Stimulated activated CD4-positive, alpha-beta T cell treated with anti-CD3 and anti-CD28 coated beads, TNF-alpha, amount 100 ng/mL, for 1 hour (primary cell): ENCODE results near the gene PTCHD1.

Experiments used
- DNase-seq, 3 donors: peaks; one replicate each; pipeline ENCODE4 v3.0.0-alpha.2; 2020; ENCODE audit warnings: low read depth in 3 of 3, low spot score in 1 of 3

The PTCHD1 gene

DNA sequence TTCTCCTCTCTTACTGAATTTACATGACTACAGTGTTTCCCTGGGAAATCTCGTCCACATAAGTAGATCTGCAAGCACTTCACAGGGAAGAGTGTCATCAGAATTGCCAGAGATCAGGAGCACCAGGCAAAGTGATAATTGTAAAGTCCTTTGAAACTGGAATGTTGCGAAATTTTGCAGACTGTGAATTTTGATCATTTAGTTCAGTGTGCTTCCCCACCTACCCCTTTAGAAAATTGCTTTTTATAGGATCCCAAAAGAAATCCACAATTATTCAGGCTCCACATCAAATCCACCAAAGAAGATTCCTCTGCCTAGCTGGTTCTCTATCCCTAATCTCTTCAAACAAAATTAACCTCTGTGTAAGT lies 10.2 kb downstream of the PTCHD1 start:
- no peak for DNase-seq

DNA sequence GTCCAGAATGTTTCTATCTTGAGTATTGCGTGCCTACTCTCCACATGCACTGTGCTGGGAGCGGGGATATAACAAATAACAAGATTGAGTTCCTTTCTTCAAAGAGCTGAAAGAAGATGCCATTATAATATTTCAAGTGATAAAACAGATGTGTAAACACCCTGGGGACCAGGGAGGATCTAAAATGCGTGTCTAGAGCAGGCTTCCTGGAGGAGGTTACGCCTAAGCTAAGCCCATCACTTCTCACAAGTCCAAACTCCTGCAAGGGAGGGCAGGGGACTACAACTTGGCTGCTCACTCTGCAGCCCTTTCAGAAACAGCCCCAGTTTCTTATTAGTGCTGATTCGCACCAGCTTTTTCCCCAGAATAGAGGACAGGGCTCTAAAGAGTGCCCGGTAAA lies 21.5 kb downstream of the PTCHD1 start:
- no peak for DNase-seq

DNA sequence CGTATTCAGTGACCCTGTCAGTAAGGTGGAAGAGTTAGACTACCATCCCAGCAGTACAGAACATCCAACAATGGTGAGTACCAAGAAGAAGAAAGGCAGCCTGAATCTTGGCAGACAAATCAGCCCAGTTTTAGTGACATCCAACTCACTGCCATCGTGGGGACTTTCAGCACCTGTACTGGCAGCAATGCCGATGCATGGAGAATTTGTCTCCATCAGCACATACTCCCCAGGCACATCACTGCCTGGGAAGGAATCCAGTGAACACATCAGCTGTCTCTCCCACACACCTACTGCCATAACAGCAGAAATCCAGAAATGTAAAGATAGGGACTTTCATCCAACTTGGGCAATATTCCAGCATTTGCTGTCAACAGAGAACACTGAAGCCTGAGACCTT lies 29.8 kb downstream of the PTCHD1 start:
- no peak for DNase-seq

DNA sequence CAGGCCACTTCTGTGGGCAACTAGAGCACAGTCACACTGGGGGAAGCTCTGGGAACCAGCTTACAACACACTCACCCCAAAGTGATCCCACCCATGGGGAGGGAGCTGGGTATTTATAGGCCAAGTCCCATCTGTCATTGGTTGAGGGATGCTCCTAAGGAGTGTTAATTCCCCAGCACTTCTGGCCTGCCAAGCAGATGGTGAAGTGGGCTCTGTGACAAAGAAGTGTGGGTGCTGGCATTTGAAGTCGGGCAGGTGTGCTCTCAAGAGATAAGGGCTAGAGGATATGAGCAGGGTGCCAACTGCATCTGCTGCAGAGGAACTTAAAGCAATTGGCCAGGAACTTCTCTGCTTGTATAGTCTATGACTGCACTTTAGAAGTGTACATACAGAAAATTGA lies 30.9 kb downstream of the PTCHD1 start:
- DNase-seq: no peak

DNA sequence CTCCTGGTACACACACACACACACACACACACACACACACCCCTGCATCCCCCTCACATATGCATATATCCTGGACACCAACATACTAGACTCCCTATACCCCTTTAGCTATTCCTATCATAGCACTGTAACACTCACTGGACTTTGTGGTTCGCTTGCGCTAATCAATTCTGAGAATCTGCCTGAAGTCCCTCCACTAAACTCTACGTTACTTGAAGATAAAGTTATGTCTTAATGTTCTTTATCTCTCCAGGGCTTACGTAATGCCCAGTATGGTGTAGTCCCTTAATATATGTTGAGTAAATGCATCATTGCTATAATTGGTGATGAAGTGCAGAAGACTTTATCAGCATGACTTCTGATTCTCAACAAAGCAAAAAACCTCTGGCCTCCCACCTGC lies 32.3 kb downstream of the PTCHD1 start:
- DNase-seq: no peak

DNA sequence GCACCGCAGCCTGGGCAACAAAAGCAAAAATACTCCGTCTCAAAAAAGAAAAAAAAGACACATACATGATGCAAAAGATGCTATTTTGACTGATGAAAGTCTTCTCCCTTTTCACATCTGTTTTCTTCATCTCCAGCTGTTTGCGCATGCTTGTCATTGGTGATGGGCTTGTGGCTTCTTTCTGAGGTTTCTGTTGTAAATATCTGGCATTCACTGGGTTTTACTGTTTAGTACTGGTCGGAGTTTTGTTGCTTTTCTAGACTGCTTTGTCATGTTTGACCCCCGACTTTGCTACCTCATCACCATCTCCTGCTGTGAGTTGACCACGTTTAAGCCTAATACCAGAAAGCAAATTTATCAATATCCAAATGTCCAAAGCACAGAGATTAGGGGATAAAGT lies 34.4 kb downstream of the PTCHD1 start:
- DNase-seq: no peak

DNA sequence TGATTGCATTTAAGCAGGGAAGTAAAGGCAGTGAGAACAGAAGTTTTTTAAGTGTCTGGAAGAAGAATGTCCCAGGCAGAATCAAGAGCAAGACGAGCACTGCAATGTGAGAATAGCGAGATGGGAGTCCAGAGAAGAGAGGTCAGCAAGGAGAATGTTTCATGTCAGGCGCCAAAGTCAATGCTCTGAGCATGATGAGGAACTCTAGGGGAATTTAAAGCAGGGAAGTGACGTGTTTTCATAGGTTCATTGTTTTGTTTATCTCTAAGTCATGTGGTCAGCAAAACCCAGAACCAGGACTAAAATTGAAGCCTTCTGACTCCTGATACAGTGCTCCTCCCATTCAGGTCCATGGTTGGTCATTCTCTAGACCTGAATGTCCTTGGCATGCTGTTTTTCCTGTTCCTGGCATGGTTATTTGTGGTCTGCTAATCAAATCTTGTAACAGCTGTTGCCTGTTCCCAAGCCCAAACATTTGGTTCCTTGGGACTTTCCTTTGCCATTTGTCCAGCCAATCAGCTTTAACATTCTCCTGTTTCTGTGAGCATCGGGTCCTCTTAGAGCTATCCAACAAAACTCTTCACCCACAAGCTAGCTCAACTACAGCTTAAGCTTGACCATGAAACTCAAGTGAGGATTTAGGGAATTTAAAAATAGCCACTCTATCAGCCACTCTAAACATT lies 37.7 kb downstream of the PTCHD1 start:
- DNase-seq: no peak

DNA sequence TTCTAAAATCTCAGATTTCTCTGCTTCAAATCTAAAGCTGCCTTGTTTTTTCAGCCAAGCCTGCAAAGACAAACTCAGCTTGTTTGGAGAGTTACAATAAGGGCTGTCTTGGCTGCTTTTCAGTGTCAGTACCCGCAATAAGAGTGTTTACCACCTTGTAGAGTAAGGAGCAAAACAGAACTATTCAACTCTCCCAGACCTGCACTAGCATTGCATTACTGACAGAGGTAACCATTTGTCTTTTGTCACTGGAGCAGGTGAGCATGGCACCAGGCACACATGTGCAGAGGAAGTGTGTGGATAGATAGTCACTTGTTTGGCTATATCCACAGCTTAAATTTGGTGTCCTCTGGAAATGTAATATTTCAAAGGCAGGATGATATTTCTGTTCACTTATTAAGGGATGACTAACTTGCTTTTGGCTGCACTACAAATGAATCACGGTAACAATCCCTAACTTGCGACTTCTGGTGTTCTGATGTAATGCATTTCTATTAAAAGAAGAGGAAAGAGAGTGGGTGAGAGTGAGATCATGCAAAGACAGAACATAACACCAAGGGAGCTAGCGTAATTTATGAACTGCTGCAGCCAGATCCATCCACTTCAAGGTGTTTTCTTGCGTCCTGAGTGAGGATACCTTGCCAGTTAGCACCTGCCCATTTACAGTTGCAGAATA lies 38.6 kb downstream of the PTCHD1 start:
- DNase-seq: no peak

DNA sequence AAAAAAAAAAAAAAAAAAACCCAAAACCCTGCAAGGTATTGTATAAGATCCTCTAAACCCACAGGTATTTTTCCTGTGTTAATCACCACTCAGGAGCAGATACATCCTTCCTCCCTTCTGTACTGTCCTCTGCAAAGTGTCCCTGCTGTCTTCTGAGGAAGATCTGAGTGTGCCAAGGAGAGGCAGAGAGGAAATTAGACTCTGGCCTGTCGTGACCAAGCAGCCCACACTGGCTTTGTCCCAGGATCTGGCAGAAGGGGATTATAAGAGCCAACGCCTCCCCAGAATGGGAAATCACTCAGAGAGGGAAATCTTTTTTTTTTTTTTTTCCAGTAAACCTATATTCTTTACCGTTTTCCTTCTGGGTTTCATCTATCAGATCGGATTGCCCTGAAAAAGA lies 39.6 kb downstream of the PTCHD1 start:
- no peak for DNase-seq

DNA sequence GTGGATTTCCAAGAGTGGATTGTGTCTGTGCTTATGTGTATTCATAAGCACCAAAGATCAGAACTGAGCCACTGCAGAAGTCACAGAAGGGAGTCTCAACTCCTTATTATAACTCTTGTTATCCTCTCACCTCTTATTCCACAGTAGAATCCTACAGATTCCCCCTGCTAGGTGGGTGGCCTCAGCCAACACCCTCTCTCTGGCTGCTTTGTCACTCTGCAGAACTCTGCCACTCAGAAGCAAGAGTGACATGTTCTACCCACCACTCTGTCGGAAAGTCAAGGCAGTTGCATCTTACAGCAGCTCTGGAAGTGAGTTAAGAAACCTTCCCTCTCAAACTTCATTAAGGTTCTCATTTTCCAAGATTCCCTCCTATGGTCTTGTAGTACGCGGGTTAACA lies 41.9 kb downstream of the PTCHD1 start:
- no peak for DNase-seq

DNA sequence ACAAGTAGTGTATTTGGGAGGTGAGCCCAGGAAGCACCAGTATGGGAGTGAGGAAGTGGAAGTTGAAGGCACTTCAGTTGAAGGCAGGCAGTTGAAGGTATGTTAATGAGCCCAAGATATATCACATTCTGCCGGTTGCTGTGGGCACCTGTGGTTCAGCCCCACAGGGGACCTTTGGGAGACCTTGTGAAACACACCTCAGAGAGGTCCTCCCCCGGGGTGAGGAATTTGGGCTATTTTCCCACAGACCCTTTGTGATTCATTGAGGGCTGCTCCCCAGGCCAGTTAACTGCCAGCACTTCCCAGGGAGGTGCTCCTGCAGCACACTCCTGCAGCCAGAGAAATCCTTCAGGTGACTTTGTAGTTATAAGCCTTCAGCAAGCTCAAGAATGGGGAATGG lies 45.9 kb downstream of the PTCHD1 start:
- DNase-seq: no peak

DNA sequence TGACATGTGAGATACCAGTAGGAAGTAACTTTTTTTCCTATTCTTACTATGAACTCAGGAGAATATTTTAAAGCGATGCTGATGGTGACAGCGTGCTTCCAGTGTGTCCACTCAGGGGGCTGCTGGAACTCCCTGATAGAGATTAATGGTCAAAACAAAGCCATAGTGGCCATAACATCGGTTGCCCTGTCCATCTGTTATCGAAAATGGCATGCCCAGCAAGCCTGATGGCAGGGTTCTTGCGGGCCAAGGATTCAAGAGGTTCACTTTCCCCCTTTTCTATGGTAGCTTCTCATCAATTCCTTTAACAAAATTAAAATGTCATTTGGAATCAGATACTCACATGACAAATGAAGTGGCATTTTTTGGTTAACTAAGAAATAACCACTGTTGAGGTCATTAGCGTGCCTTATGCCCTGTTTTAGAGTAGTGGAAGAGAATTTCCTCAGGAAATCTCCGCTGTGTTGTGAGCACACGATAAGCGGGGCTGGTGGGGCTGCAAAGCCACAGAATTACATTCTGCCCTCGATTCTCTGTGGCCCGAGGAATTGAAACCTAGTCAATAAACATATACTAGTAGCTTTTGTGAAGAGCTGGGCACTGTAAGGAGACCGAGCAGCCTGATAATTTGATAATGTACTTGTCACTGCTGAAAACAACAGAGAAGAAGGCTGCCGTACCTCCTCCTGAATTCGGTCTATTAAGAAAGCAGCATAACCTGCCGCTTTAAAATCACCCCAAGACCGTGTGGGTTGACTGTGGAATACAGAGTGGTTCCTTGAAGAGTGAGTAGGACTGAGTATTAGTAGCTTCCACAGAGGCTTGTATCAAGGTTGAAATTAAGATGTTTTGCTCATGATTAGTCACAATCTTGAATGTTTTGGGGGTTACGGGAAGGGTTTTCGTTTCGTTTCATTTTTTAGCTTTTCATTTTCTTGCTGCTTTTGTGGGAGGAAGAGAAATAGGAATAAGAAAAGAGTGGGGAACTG lies 46.7 kb downstream of the PTCHD1 start:
- DNase-seq: no peak

DNA sequence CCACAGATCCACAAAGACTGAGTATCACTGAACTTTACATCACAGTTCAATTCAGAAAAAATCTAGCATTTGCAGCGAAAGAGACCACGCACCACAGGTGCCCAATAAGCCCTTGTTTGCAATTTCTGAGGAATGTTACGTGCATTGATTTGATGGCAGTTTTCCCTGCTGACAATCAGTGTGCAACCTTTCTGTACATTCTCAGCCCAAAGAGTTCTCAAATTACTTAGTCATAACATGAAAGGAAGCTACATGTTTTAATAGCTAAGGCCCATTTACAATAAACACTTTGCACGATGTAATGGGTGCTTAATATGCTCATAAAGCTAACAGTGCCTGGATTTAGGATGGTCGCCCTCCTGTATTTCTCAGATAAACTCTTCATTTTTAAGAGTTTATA lies 47.9 kb downstream of the PTCHD1 start:
- no peak for DNase-seq

DNA sequence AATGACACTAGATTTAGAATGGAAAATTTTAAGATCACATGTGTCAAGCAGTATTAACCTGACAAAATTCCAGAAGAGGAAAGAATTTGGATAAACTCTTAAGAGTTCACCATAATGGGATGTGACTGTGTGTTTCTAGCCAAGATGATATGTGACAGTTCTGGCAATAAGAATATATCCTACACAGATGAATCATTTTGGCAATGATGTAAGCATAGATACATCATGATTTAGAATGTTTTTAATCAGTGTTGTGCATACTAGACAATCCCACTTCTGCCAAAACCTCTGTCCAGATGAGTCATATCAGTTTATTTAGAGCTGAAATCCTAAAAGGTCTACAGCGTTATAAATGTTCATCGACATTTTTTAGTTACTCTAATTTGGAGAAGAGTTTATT lies 48.8 kb downstream of the PTCHD1 start:
- DNase-seq: no peak

DNA sequence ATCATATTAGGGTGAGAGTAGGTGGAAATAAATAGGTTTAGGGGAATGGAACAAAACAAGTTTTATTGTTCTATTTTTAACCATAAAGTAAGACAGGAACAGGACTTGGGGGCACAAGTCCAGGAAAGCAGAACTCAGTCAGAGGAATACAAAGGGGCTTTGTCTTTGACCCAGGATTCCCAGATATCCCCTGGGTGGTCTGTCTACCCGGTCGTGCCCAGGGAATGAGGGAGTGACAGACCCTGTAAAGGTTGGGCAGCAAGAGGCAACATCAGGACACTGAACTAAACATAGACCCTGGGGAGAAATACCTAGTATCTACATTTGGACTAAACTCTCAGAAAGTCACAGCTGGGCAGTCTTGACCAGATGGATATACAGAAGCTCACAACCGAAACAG lies 50.6 kb downstream of the PTCHD1 start:
- no peak for DNase-seq

DNA sequence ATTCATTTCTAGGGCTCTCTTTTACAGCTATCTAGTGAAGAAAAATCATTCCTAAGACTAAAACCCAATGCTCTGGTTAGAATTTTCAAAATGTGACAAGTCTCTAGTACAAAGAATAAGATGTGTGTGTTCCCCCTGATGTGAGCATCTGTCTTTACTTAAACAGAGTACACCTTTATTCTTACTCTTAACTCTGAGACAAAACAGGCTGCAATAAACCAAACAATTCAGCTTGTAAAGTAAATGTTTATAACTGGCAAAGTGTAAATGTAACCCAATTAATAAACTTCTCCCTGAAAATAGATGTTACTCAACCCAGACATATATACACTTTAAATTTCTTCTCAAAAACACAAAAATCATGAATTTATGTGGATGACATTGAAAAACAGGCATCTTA lies 51.6 kb downstream of the PTCHD1 start:
- DNase-seq: no peak

DNA sequence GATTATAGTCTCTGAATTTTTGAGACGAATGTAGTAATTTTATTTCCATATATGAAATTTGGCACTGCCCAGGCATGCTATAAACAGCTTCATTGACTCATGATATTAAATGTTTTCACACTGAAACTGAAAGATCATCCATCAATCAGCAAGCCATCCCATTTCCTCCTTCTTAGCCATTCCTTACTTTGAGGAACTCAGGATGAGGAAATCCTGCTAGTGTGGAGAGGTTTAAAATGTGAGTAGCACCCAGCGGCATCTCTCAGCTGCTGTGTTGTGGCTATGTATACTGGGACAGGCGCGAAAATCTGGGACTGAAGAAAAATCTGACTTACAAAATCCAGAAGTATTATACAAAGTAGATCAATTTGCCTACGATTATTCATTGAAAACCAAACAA lies 52.1 kb downstream of the PTCHD1 start:
- no peak for DNase-seq

DNA sequence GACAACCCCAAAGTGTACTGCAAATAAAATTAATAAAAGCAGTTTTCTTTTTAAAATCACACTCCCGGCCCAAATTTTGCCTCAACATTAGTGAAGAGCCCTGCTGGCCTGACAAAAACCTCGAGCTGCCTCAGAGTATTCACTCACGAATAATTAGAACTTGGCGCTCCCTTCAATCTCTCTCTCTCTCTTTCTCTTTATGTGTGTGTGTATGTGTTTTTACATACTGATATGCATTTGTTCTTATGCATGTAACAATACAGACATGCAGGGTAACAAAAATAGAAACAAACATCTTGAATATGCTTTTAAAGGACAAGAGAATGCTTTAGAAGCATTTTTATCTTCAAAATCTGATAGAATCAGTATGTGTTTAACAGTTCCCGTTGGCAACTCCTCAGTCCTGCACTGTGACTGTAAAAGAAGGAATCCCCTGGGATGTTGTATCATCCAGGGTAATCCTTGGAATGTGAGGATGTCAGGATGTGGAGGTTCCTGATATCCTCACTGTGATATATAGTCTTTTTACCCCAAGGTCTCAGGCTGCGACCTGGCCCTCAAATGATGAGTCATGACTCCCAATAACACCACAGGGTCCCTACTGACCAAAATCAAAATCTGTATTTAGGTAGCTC lies 53.0 kb downstream of the PTCHD1 start:
- DNase-seq: no peak

DNA sequence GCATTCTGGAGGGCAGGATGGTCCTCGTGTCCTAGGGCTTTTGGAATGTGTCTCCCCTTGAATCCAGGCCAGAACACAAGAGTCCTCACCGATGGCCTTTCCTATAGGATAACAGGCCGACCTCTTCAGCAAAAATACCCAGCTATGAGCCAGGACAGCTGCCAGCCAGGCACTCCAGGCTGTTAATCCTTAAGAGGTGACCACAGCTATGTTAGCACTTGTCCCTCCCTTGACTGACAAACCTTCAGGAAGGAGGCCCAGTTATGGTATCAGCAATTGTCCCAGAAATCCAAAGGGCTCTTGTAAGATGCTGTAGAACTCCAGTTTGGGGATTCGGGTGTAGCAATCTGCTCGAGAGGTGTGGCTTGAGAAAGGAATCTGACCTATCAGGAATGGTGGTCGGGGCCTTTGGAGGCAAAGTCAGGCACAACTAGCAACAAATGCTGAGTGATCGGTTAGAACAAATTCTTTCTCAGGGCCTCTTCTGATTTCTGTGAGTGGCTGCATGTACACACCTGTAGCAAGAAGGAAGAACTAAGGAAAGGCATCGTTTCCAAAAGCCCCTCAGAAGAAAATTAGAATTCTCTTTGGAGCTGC lies 54.6 kb downstream of the PTCHD1 start:
- no peak for DNase-seq

DNA sequence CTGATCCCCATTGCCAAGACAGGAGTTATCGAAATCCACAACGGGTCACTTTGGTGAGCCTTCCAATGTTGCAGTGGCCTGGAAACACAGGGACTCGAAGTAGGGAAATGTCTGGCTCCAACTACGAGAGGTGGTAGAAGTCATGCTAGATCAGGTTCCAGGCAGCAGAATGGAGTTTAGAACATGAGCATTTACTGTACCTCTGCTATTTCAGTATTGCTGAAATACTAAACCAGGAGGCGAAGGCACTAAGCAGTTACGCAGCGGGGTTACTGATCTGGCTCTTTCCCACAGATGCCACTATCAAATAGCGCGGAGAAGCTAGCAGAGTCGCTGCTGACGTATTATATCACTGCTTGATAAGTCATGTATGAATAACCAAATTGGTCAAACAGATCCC lies 56.3 kb downstream of the PTCHD1 start:
- DNase-seq: no peak

DNA sequence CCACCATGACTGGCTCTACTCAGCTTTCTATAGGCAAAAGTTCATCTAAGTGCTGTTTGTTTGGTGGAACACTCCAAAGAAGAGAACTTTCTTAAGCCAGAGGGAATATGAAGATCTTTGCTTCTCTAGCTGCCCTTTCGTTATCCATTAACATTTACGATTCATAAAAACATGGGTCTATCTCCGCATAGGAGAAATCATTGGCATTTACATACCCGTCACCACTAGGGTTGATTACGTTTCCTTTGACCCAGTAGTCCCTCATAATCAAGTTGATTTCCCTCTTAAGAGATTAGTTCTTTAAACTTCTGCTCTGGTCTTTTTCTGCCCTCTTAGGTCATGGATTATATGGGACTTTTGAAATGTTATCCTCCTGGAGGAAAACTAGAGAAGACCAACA lies 57.5 kb downstream of the PTCHD1 start:
- no peak for DNase-seq
